ENCODE data around the gene COPA.

The COPA gene

GRCh38 chr1:160264795-160265307 is 78.2 kb downstream of the COPA start:
- no peak for DNase-seq

GRCh38 chr1:160261893-160262794 is 80.9 kb downstream of the COPA start, which contains the start of gene DCAF8:
Gene DCAF8, minus strand, starts transcription at chr1:160262549. Its CDS starts 18,541 bp downstream, at chr1:160244008.
- DNase-seq: peak; percentile 100

GRCh38 chr1:160261556-160261892 is 81.5 kb downstream of the COPA start:
- peak; percentile 60 for DNase-seq

GRCh38 chr1:160260406-160261382 is 82.4 kb downstream of the COPA start:
- DNase-seq: peak; percentile 19

GRCh38 chr1:160258177-160258798 is 84.8 kb downstream of the COPA start:
- no peak for DNase-seq

GRCh38 chr1:160257411-160258015 is 85.5 kb downstream of the COPA start:
- no peak for DNase-seq

- DNase-seq: no peak
Observed at GRCh38 chr1:160256396-160257046, 86.5 kb downstream of the COPA start.

GRCh38 chr1:160255781-160256300 is 87.2 kb downstream of the COPA start:
- no peak for DNase-seq

- DNase-seq: peak; percentile 76
Observed at GRCh38 chr1:160251687-160252526, 91.1 kb downstream of the COPA start.

- no peak for DNase-seq
Observed at GRCh38 chr1:160251011-160251410, 92.0 kb downstream of the COPA start.

GRCh38 chr1:160247053-160247452 is 96.0 kb downstream of the COPA start:
- no peak for DNase-seq

GRCh38 chr1:160245434-160245833 is 97.6 kb downstream of the COPA start:
- DNase-seq: no peak

GRCh38 chr1:160244209-160244608 is 98.8 kb downstream of the COPA start:
- DNase-seq: no peak

- no peak for DNase-seq
Observed at GRCh38 chr1:160243767-160244166, 99.3 kb downstream of the COPA start.

GRCh38 chr1:160239582-160240299 is 103.3 kb downstream of the COPA start:
- DNase-seq: no peak

All from RPMI8226 (cell line).